Trophoblast cell (in vitro differentiated cells and primary cell): ENCODE data around the gene PPP6R2.

Experiments
- DNase-seq, 2 donors: peaks; one replicate each; pipeline ENCODE4 v3.0.0-alpha.2; 2016
- H2AFZ ChIP-seq: 2 replicates; pipeline ENCODE4 v1.6.1; 2013; ENCODE audit warnings: low read length, moderate library complexity, mild to moderate bottlenecking; ENCODE audit not compliant: insufficient read depth, poor library complexity
- H2AK5ac ChIP-seq: 2 replicates; pipeline ENCODE4 v1.6.1; 2013; ENCODE audit warnings: mild to moderate bottlenecking, low read length
- H2BK120ac ChIP-seq: 2 replicates; pipeline ENCODE4 v1.6.1; 2013; ENCODE audit warnings: low read length, mild to moderate bottlenecking, moderate library complexity; ENCODE audit not compliant: insufficient read depth, poor library complexity
- H2BK12ac ChIP-seq: 2 replicates; pipeline ENCODE4 v1.6.1; 2013; ENCODE audit warnings: mild to moderate bottlenecking, low read length, moderate library complexity
- H2BK5ac ChIP-seq: 2 replicates; pipeline ENCODE4 v1.6.1; 2013; ENCODE audit warnings: low read length, low read depth, moderate library complexity, mild to moderate bottlenecking; ENCODE audit not compliant: poor library complexity
- H3K14ac ChIP-seq: 2 replicates; pipeline ENCODE4 v1.6.1; 2013; ENCODE audit warnings: mild to moderate bottlenecking, low read length
- H3K18ac ChIP-seq: 2 replicates; pipeline ENCODE4 v1.6.1; 2013; ENCODE audit warnings: mild to moderate bottlenecking, low read length
- H3K23ac ChIP-seq: 2 replicates; pipeline ENCODE4 v1.6.1; 2013; ENCODE audit warnings: low read length
- H3K27ac ChIP-seq: 2 replicates; pipeline ENCODE4 v1.5.1; 2013; ENCODE audit warnings: low read depth, mild to moderate bottlenecking, inconsistent platforms, low read length, moderate library complexity
- H3K27me3 ChIP-seq: 2 replicates; pipeline ENCODE4 v1.6.1; 2013; ENCODE audit warnings: inconsistent platforms, mild to moderate bottlenecking, low read length, moderate library complexity; ENCODE audit not compliant: insufficient read depth
- H3K36me3 ChIP-seq, 2 experiments: 1 replicate in 1 of 2; 2 replicates in 1 of 2; pipeline ENCODE4 v1.6.1; 2013; ENCODE audit warnings: low read length in 2 of 2, mild to moderate bottlenecking in 2 of 2, moderate library complexity in 1 of 2; ENCODE audit not compliant: insufficient read depth in 2 of 2, control insufficient read depth in 1 of 2
- H3K4ac ChIP-seq: 2 replicates; pipeline ENCODE4 v1.6.1; 2013; ENCODE audit warnings: low read depth, mild to moderate bottlenecking, low read length, moderate library complexity
- H3K4me1 ChIP-seq, 2 experiments: 1 replicate in 1 of 2; 2 replicates in 1 of 2; pipeline ENCODE4 v1.6.1; 2013; ENCODE audit warnings: low read length in 2 of 2, mild to moderate bottlenecking in 2 of 2, moderate library complexity in 1 of 2; ENCODE audit not compliant: insufficient read depth in 2 of 2, control insufficient read depth in 1 of 2
- H3K4me2 ChIP-seq: 2 replicates; pipeline ENCODE4 v1.6.1; 2013; ENCODE audit warnings: inconsistent platforms, mild to moderate bottlenecking, low read length, moderate library complexity
- H3K4me3 ChIP-seq: 2 replicates; pipeline ENCODE4 v1.5.1; 2013; ENCODE audit warnings: mild to moderate bottlenecking, low read depth, low read length, inconsistent platforms
- H3K79me1 ChIP-seq: one replicate; pipeline ENCODE4 v1.6.1; 2013; ENCODE audit warnings: low read length
- H3K79me2 ChIP-seq: 2 replicates; pipeline ENCODE4 v1.6.1; 2013; ENCODE audit warnings: low read length, mild to moderate bottlenecking; ENCODE audit not compliant: control insufficient read depth, insufficient read depth, poor library complexity
- H3K9ac ChIP-seq: 2 replicates; pipeline ENCODE4 v1.6.1; 2013; ENCODE audit warnings: mild to moderate bottlenecking, low read length
- H3K9me3 ChIP-seq: 2 replicates; pipeline ENCODE4 v1.6.1; 2013; ENCODE audit warnings: low read depth, mild to moderate bottlenecking, control low read depth, inconsistent platforms, low read length; ENCODE audit not compliant: insufficient read depth
- H4K12ac ChIP-seq: 2 replicates; pipeline ENCODE4 v1.6.1; 2013; ENCODE audit warnings: low read depth, mild to moderate bottlenecking, low read length, moderate library complexity
- H4K8ac ChIP-seq: 2 replicates; pipeline ENCODE4 v1.6.1; 2013; ENCODE audit warnings: low read depth, mild to moderate bottlenecking, low read length, moderate library complexity
- H4K91ac ChIP-seq: one replicate; pipeline ENCODE4 v1.6.1; 2013; ENCODE audit warnings: low read depth, mild to moderate bottlenecking, low read length, moderate library complexity
- WGBS: extraction: QIAGEN DNeasy Blood & Tissue Kit; methylation state at CpG from one replicate; pipeline ENCODE4 v1.1.7; 2013; ENCODE audit warnings: missing lambda C conversion rate; ENCODE audit not compliant: insufficient read length, insufficient coverage; ENCODE audit errors: extremely low coverage; 5-methylcytosine and 5-hydroxymethylcytosine counted together

Gene PPP6R2

GRCh38 chr22:50339945-50340879 lies 2.9 kb upstream of the PPP6R2 start:
- Histone ChIP-seq H4K8ac (no peak overlapping the region), H3K79me1 (peaks cover 6% of the 10 kb centered on the region), H3K9ac (no peak overlapping the region), H3K9me3 (peaks cover 34% of the 10 kb centered on the region), H3K27me3 (no peaks in the 10 kb centered on the region), H3K4me1 (peaks cover 3% of the 10 kb centered on the region in 2 experiments), H3K79me2 (peaks cover 3% of the 10 kb centered on the region), H3K18ac (no peak overlapping the region), H3K4me3 (peak overlapping the region; percentile 63), H3K4ac (no peak overlapping the region), H2BK12ac (no peak overlapping the region), H3K4me2 (no peak overlapping the region), H2AFZ (no peak overlapping the region), H4K12ac (no peak overlapping the region), H3K36me3 (no peaks in the 10 kb centered on the region), H2AK5ac (no peak overlapping the region), H4K91ac (no peak overlapping the region), H2BK5ac (no peak overlapping the region), H3K23ac (peak overlapping the region; percentile 99), H2BK120ac (no peak overlapping the region), H3K27ac (no peak overlapping the region), H3K14ac (no peak overlapping the region)
- 100% methylated on average over 5 of the region's 12 CpGs for WGBS
- DNase-seq, result peak; percentile 75 to 77

- Histone ChIP-seq H3K4me1 (peaks cover 3% of the 10 kb centered on the region in 2 experiments), H3K27me3 (no peaks in the 10 kb centered on the region), H3K9ac (no peak overlapping the region), H2BK120ac (no peak overlapping the region), H3K23ac (no peak overlapping the region), H2AFZ (no peak overlapping the region), H4K12ac (no peak overlapping the region), H3K36me3 (peaks cover 2 to 3% of the 10 kb centered on the region in 2 experiments), H3K18ac (no peak overlapping the region), H2AK5ac (no peak overlapping the region), H3K27ac (peak overlapping the region; percentile 67), H4K8ac (no peak overlapping the region), H3K79me1 (peaks cover 6% of the 10 kb centered on the region), H3K4me2 (peak overlapping the region; percentile 76), H2BK5ac (no peak overlapping the region), H3K4ac (no peak overlapping the region), H3K79me2 (peaks cover 5% of the 10 kb centered on the region), H3K14ac (no peak overlapping the region), H3K9me3 (peaks cover 32% of the 10 kb centered on the region), H3K4me3 (no peak overlapping the region), H2BK12ac (no peak overlapping the region), H4K91ac (no peak overlapping the region)
- DNase-seq, result peak; percentile 84 to 97
- WGBS, result no CpG with 5 or more reads among the region's 26 CpGs
These were observed 1.0 kb upstream of the PPP6R2 start for GRCh38 chr22:50341977-50342650.

GRCh38 chr22:50343541-50343935 lies 411 bp downstream of the PPP6R2 start:
- no CpG with 5 or more reads among the region's 9 CpGs for WGBS
- no peak overlapping the region for H2BK12ac ChIP-seq

GRCh38 chr22:50346470-50346869 lies 3.3 kb downstream of the PPP6R2 start:
- H3K9ac ChIP-seq, result no peak overlapping the region
- no peak overlapping the region for H2BK5ac ChIP-seq
- peaks cover 5 to 6% of the 10 kb centered on the region in 2 experiments for H3K36me3 ChIP-seq
- no peak overlapping the region for H3K23ac ChIP-seq
- no peak overlapping the region for H4K12ac ChIP-seq
- H3K9me3 ChIP-seq, result no peaks in the 10 kb centered on the region
- DNase-seq, result no peak
- no peak overlapping the region for H2BK120ac ChIP-seq
- no peak overlapping the region for H2BK12ac ChIP-seq
- H3K4me2 ChIP-seq, result no peak overlapping the region
- H4K91ac ChIP-seq, result no peak overlapping the region
- H3K27ac ChIP-seq, result no peak overlapping the region
- H3K18ac ChIP-seq, result no peak overlapping the region
- H3K4me1 ChIP-seq, result peaks cover 3% of the 10 kb centered on the region in 2 experiments
- WGBS, result no CpG with 5 or more reads among the region's 8 CpGs
- H3K14ac ChIP-seq, result no peak overlapping the region
- H3K79me2 ChIP-seq, result peaks cover 5% of the 10 kb centered on the region
- no peak overlapping the region for H2AK5ac ChIP-seq
- H3K4ac ChIP-seq, result no peak overlapping the region
- H4K8ac ChIP-seq, result no peak overlapping the region
- peaks cover 6% of the 10 kb centered on the region for H3K79me1 ChIP-seq
- no peaks in the 10 kb centered on the region for H3K27me3 ChIP-seq
- no peak overlapping the region for H2AFZ ChIP-seq
- no peak overlapping the region for H3K4me3 ChIP-seq

More at GRCh38 chr22:50343541-50343935, 411 bp downstream of the PPP6R2 start:
- H3K27ac ChIP-seq, result peak overlapping the region; percentile 68
- peaks cover 6% of the 10 kb centered on the region for H3K79me1 ChIP-seq
- H4K8ac ChIP-seq, result peak overlapping the region; percentile 86
- H3K18ac ChIP-seq, result peak overlapping the region; percentile 30
- peak overlapping the region; percentile 87 for H3K9ac ChIP-seq
- peak overlapping the region; percentile 48 for H2AFZ ChIP-seq
- H2BK5ac ChIP-seq, result peak overlapping the region; percentile 52
- peaks cover 5% of the 10 kb centered on the region for H3K79me2 ChIP-seq
- peak overlapping the region; percentile 79 for H3K14ac ChIP-seq
- peak overlapping the region; percentile 72 for H3K4ac ChIP-seq
- H3K23ac ChIP-seq, result no peak overlapping the region
- H3K9me3 ChIP-seq, result peaks cover 19% of the 10 kb centered on the region
- no peak for DNase-seq
- no peaks in the 10 kb centered on the region for H3K27me3 ChIP-seq
- H3K36me3 ChIP-seq, result peaks cover 3 to 6% of the 10 kb centered on the region in 2 experiments
- peak overlapping the region; percentile 67 for H4K12ac ChIP-seq
- H3K4me2 ChIP-seq, result peak overlapping the region; percentile 69
- H2AK5ac ChIP-seq, result peak overlapping the region; percentile 50
- peak overlapping the region; percentile 80 for H4K91ac ChIP-seq
- peaks cover 3% of the 10 kb centered on the region in 2 experiments for H3K4me1 ChIP-seq
- peak overlapping the region; percentile 61 for H2BK120ac ChIP-seq
- H3K4me3 ChIP-seq, result peak overlapping the region; percentile 93
